T-helper 2 cell treated with Interferon-gamma antibody and Interleukin-4, amounts not matched to agents 100 ng/mL and 5 ng/mL, for 36 hours (primary cell): Measurements from ENCODE around the gene ETAA1. TPM values are rescaled to one million over a fixed set of nuclear protein-coding genes. Genes with fewer than 3 reads are reported as not detected.

ENCODE experiments used
- intact Hi-C: fragments of 100-400 bp; cut with micrococcal nuclease; formaldehyde crosslinking; loops from one replicate; pipeline ENCODE4 v1.15.1; 2023
- total RNA-seq: library from RNA; stranded (reverse); gene quantifications from 2 replicates; pipeline ENCODE4 v1.2.3, GENCODE V29; 2022

The ETAA1 gene
- total RNA-seq, 1 donor from 2014 or later = 9.5 TPM

DNA sequence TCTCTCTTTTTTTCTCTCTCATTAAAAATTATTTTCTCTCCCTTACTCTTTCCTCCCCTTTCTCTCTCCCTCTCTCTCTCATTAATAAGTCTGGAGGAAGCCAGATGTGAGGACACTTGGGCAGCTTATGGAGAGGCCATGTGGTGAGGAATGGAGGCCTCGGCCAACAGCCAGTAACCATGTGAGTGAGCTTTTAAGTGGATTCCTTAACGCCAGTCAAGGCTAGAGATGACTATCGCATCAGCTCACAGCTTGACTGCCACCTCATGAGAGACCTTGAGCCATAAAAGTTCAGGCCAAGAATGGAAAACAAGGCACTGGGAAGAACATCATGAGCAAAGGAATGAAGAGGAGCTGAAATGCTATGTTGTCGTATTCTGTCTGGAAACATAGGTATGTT lies 39.1 kb downstream of the ETAA1 start:
- intact Hi-C loops = no loop called here

DNA sequence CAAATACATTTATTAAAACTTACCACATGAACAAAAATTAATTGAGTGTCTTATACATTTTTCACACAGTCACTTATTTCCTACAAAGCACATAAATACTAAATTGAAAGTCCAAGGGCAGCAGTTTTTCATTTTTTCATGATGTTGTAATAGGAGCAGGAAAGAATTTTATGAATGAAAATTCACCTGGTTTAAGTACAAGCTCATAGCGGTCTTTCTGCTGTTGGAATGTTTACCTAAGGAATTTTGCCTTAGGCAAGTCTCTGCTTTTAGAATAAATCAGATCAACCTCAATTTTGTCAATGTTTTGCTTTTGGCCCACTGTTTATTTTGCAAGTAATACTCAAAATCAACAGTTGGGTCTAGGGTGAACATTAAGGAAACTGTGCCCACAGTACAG lies 40.0 kb downstream of the ETAA1 start:
- intact Hi-C loops = no loop called here

DNA sequence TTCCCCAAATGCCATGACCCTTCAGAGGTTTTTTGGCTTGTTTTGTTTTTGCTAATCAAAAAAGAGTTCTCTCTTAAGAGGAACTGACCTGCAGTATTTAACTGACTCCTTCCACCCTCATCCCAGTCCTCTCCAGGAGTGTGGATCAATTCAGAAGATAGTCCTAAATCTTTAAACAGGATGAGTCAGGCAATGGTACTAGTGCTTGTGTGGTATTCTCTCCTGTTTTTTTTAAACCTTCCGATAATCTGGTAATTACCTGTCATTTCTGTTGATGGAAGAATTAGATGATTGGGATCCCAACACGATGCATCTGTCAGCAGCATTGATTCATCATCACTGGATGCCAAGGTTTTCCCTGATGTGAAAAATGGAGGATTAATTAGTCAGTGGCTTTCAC lies 41.2 kb downstream of the ETAA1 start:
- intact Hi-C loops = no loop called here

DNA sequence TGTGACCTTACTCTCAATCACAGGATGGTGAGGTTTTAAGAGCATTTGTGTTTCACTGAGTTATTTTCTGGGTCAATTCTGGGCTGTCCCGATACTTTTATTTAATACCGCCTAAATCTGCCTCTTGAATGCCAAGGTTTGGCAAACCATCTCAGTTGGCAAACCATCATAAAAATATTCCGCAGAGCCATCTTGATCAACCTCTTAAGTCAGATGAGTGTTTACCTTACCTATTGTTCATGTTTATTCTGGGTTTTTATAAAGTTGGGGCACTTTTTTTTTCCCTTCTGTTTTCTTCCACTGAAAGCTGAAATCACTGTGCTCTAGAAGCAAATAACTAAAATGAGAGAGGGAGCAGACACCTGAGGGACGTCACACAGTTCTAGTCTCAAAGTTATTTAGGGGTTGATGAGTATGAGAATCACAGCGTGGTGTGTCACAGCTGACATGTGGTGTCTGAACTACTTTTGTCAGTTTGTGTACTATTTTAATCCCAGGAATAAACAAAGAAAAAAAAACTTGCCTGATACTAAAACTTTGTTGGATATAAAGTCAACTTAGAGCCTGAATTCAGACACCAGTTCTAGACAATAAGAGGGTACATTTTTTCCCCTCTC lies 48.6 kb downstream of the ETAA1 start:
- intact Hi-C loops = no loop called here

DNA sequence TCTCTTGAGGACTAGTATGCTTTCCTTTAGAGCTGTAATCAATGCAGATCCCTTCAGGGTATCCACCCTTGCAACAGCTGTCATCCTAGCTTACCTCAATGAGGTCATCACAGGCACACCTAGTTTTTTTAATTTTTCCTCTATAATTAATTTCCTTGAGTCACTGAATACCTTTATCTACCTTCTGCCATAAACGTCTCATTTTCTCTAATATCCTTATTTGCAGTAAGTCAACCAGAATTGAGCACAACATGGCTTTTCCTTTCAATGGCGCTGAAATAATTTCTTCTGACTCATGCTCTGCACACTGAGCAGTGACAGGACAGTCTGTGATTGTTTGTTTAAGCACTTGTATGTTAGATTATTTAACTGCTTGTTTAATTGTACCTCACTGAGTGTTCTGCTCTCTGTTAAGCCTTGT lies 49.4 kb downstream of the ETAA1 start:
- intact Hi-C loops = no loop called here

DNA sequence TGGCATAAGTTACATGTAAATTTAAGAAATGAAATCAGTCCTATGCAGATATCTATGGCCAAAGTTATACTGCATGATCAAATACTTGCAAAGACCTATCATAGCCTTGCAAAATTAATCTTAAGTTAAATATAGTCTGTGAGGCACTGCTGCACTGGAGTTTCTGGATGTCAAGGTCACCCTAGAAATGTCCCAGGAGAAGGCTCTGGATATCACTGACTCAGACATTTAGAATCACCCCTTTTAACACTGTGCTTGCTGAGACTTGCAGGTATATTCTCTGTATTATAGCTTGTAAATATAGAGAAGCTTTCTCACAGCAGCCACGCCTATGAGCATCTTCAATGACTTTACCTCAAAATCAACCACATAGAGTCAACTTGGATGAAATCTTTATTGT lies 51.5 kb downstream of the ETAA1 start:
- intact Hi-C loops = no loop called here

DNA sequence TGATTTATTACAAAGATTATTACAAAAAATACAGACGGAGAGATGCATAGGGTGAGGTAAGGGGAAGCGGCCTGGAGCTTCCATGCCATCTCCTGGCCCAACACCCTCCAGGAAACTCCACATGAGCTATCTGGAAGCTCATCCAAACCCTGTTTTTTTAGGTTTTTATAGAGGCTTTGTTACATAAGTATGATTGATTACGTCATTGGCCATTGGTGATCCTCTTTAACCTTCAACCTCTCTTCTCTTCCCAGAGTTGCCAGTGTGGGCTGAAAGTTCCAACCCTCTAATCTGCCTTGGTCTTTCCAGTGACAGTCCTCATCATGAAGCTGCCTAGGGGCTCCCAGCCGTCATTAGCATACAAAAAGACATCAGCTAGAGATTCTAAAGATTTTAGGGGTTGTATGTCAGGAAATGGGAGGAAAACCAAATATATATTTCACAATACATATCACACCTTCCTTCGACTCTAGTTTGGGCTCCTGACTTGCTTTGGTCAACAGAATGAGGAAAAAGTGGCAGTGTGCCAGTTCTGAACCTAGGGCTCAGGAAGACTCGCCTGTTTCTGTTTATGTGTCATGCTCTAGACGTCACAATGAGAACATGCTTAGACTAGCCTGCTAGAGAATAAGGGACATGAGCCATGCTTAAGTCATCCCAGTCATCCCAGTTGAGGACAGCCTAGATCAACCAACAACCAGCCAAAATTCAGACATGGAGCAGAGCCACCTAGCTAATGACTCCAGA lies 54.1 kb downstream of the ETAA1 start:
- intact Hi-C loops = no loop called here

DNA sequence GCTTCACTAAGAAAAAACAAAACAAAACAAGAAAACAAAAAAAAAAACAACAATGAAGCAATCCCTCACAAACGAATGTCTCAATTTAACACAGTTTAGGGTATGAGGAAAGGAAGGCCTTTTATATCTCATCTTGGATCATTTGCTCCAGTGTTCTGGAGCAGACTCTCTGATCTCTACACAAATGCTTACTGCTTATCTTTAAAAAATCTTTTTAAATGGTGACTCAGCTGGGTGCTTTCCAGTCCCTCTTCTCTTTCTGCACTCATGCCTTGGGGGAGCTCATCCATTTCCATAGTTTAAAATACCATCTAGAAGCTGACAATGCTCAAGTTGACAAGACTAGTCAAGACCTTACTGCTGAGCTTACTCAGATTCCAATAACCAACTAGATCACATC lies 56.2 kb downstream of the ETAA1 start:
- intact Hi-C loops = no loop called here

DNA sequence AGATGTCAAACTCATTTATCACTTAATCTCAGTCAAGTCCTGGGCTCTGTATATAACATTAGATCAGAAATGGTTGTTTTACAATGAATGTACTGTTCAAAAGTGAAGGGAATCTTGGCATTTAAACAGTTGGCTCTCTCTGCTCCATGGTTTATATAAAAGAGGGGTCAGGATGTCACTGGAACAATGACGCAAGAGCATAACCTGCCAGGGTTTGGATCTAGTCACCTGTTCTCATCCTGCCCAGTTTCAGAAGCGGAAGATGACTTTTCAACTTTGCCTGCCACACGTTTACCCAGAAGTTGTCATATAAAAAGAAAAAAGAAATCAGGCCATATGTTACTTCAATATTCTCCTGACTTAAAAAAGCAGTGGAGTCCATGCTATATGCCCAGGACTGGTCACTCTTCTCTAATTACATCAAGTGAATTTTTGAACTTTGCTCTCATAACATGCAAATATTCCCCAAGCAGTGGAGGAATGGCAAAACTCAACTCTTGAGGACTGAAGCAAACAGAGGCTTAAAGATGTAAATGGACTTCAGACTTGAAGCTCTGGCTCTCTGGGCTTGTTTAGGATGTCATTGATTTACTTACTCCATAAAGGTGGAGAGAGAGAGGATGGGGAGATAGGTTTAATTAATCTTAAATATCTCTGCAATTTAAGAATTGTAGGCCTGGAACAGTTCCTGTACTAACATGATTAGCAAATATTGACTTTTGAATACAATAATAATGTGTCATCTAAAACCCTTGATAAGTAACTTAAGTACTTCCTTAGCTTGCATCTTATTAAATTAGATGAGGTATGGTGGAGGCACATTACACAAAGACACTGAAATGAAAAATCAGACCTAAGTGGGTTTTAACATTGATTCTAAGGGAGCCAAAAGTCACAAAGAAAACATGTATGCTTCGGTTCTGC lies 58.3 kb downstream of the ETAA1 start:
- intact Hi-C loops = no loop called here

DNA sequence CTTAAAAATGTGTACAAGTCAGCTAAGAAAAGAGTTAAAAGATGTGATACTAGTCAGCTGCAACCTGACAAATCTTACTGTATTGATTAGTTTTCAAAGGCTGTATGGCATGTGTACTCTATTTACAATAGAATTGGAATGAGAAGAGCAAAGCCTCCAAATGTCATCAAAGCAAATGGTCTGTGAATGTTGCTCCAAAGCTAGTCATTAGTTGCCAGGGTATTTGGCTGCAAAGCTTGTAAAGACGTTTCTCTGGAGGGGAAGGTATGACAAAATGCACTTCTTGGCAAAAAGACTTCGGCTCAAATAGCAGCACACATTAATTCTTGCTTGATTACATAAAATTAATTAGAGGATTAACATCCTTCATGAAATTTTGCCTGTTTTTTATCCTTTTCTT lies 59.3 kb downstream of the ETAA1 start:
- intact Hi-C loops = no loop called here

DNA sequence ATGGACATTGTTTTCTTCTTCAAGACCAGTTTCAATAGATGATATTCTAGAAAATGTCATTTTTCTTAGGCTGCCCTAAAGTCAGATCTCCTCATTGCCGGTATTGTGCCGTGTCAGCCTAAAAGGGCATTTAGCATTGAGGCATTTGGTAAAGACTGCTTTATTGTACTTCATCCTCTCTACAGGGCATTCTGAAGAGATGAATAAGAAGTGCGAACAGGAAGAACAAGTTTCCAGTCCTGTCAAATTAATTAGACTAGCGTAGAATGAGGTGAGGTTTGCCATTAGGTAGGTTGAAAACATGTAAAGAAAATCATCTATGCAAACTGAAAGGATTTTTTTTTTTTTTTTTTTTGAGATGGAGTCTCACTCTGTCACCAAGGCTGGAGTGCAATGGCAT lies 60.6 kb downstream of the ETAA1 start:
- intact Hi-C loops = no loop called here

DNA sequence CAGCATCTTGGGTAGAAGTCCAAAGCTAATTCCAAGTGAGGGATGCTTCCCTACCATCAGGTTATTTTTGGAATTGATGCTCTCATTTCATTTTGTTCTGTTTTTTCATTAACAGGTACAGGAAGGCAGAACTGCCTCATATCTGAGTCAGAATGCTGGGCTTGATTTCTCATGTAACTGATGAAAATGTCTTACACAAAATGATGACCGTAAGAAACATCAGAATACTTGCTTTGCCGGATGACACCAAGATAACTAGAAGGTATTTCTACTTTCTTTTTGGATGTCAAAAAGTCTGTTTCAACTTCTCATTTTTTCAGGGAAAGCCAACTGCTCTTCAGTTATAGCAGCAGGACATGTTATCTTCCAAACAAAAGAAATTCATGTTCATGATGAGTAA lies 62.6 kb downstream of the ETAA1 start:
- intact Hi-C loops = no loop called here
